ENCODE results near the gene XIRP2.

XIRP2 gene

GRCh38 chr2:167140767-167141166 is 252.5 kb downstream of the XIRP2 start:
- no peak for DNase-seq

GRCh38 chr2:167142554-167142953 is 254.3 kb downstream of the XIRP2 start:
- DNase-seq: no peak

GRCh38 chr2:167144179-167144898 is 256.1 kb downstream of the XIRP2 start:
- DNase-seq: no peak

GRCh38 chr2:167147271-167147941 is 259.1 kb downstream of the XIRP2 start:
- DNase-seq: no peak

GRCh38 chr2:167151894-167152293 is 263.6 kb downstream of the XIRP2 start:
- no peak for DNase-seq

- no peak for DNase-seq
These were observed 269.2 kb downstream of the XIRP2 start for GRCh38 chr2:167157523-167157922.

GRCh38 chr2:167177196-167177595 is 288.9 kb downstream of the XIRP2 start:
- DNase-seq: no peak

GRCh38 chr2:167181134-167181533 is 292.9 kb downstream of the XIRP2 start:
- DNase-seq: no peak

- DNase-seq: no peak
These were observed 293.4 kb downstream of the XIRP2 start for GRCh38 chr2:167181688-167182087.

- DNase-seq: no peak
These were observed 294.1 kb downstream of the XIRP2 start for GRCh38 chr2:167182403-167182802.

GRCh38 chr2:167183931-167184330 is 295.7 kb downstream of the XIRP2 start:
- no peak for DNase-seq

GRCh38 chr2:167186465-167186864 is 298.2 kb downstream of the XIRP2 start:
- DNase-seq: no peak

GRCh38 chr2:167187049-167187727 is 298.9 kb downstream of the XIRP2 start:
- DNase-seq: no peak

- no peak for DNase-seq
These were observed 300.0 kb downstream of the XIRP2 start for GRCh38 chr2:167187978-167188967.

GRCh38 chr2:167190053-167190452 is 301.8 kb downstream of the XIRP2 start:
- DNase-seq: no peak

- no peak for DNase-seq
These were observed 303.3 kb downstream of the XIRP2 start for GRCh38 chr2:167191588-167191987.

GRCh38 chr2:167192833-167193232 is 304.6 kb downstream of the XIRP2 start:
- DNase-seq: no peak

GRCh38 chr2:167196461-167197252 is 308.4 kb downstream of the XIRP2 start:
- DNase-seq: peak; percentile 44

- no peak for DNase-seq
These were observed 309.7 kb downstream of the XIRP2 start for GRCh38 chr2:167198009-167198408.

GRCh38 chr2:167198576-167198975 is 310.3 kb downstream of the XIRP2 start:
- DNase-seq: no peak

GRCh38 chr2:167200019-167200418 is 311.7 kb downstream of the XIRP2 start:
- DNase-seq: no peak

GRCh38 chr2:167209784-167210183 is 321.5 kb downstream of the XIRP2 start:
- no peak for DNase-seq
